Esophagus squamous epithelium (tissue), 4 donors: ENCODE measurements around the gene TBC1D13.

Source experiments
- POLR2A ChIP-seq, 4 donors: fragments of 450-650 bp; IDR thresholded peaks; one replicate each; pipeline ENCODE4 v1.6.1; 2017; ENCODE audit warnings: antibody characterized with exemption in 4 of 4, mild to moderate bottlenecking in 4 of 4, moderate library complexity in 3 of 4
- TF ChIP-seq, protein P1 (sequence below), 6 experiments: fragments of 450-650 bp in 4 of 6; fragments of 200-600 bp in 2 of 6; sonication (generic) in 2 of 6; IDR thresholded peaks; one replicate each; pipeline ENCODE4 v1.5.1; 2016 to 2019; ENCODE audit warnings: antibody characterized with exemption in 6 of 6, mild to moderate bottlenecking in 4 of 6, moderate library complexity in 4 of 6

DNA sequence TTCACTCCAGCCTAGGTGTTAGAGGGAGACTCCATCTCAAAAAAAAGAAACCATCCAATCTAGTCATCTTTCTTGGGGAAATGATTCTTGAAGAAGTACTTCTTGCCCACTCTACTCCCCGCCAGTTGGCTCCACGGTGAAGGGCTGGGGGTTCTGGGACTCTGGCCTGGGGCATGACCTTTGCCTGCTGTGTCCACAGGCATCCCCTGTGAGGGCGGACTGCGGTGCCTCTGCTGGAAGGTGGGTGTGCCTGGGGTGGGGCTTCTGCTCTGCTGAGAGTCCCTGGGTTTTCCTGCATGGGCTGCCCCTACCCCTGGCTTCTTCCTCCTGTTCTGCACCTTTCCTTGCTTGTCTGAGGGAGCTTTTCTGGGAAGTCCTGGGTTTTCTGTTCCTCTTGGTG lies 3.5 kb downstream of the TBC1D13 start:
- TF ChIP-seq, protein P1, sequence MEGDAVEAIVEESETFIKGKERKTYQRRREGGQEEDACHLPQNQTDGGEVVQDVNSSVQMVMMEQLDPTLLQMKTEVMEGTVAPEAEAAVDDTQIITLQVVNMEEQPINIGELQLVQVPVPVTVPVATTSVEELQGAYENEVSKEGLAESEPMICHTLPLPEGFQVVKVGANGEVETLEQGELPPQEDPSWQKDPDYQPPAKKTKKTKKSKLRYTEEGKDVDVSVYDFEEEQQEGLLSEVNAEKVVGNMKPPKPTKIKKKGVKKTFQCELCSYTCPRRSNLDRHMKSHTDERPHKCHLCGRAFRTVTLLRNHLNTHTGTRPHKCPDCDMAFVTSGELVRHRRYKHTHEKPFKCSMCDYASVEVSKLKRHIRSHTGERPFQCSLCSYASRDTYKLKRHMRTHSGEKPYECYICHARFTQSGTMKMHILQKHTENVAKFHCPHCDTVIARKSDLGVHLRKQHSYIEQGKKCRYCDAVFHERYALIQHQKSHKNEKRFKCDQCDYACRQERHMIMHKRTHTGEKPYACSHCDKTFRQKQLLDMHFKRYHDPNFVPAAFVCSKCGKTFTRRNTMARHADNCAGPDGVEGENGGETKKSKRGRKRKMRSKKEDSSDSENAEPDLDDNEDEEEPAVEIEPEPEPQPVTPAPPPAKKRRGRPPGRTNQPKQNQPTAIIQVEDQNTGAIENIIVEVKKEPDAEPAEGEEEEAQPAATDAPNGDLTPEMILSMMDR (IDR thresholded peaks at IDR 0.05): no peak
- TF ChIP-seq POLR2A (IDR thresholded peaks at IDR 0.05): no peak
